Fibroblast of skin of abdomen (primary cell): ENCODE results near the gene UQCC5.
"Not testable (repeated sequence)": the region's sequence is repeated elsewhere in the genome, so short reads cannot be mapped to it uniquely, and the experiment has no call there.

Source experiments
- DNase-seq: peaks from one replicate; pipeline ENCODE4 v3.0.0-alpha.2; 2013

Gene UQCC5

GRCh38 chr3:52523386-52524257, 12.8 kb upstream of the UQCC5 start:
- no peak for DNase-seq

DNA sequence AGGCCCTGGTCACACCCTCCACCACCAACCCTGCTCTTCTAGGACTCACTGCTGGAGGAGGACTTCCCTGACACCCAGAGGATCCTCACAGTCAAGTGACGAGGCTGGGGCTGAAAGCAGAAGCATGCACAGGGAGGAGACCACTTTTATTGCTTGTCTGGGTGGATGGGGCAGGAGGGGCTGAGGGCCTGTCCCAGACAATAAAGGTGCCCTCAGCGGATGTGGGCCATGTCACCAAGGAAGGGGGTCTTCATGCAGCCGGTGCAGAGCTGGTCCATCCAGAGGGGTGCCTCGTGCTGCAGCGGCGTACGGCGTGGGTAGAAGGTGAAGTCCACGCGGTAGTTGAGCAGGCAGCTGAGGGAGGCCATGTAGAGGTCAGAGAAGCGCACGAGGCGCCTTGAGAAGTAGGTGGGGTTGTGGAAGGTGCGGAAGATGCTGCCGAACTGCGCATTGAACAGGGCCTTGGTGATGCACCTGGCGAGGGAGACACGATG, 12.1 kb upstream of the UQCC5 start:
- DNase-seq: no peak

DNA sequence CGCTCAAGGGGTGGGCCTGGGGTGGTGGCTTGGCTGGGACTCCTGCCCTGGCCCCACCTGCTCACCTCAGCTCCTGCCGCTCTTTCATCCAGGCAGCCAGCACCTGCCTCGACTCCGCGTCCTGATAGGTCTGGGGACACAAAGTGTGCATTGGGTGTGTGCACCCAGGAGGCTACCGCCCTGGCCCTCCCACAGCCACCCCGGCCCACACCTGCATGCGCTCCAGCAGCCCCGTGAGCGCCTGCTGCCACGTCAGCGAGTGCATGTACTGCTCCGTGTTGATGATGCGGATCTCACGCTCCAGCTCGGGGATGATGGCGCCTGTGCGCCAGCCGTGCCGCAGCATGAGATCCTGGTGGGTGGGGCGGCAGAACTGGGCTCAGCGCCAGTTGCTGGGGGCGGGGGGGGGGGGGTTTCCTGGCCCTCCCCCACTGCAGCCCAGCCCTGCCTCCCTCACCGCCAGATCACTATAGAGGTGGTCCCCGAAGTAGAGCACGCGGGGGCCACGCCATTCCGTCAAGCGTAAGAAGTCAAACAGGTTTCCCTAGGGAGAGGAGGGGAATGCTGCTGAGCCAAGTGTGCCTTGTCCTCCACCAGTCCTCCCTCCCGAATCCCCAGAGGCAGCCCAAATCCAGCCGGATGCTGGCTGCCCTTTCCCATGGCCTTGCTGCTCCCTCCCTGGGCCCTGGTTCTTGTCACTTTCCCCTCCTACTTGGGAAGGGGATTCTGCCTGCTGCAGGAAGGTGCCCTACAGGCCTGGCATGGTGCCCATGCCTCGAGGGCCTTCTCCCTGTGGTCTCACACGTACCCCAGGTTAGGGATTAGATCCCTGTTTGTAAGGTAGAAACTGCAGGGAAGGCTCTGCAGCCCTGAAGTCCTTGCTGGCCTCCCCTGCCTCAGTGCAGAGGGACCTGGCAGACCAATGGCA, 11.4 kb upstream of the UQCC5 start:
- no peak for DNase-seq

DNA sequence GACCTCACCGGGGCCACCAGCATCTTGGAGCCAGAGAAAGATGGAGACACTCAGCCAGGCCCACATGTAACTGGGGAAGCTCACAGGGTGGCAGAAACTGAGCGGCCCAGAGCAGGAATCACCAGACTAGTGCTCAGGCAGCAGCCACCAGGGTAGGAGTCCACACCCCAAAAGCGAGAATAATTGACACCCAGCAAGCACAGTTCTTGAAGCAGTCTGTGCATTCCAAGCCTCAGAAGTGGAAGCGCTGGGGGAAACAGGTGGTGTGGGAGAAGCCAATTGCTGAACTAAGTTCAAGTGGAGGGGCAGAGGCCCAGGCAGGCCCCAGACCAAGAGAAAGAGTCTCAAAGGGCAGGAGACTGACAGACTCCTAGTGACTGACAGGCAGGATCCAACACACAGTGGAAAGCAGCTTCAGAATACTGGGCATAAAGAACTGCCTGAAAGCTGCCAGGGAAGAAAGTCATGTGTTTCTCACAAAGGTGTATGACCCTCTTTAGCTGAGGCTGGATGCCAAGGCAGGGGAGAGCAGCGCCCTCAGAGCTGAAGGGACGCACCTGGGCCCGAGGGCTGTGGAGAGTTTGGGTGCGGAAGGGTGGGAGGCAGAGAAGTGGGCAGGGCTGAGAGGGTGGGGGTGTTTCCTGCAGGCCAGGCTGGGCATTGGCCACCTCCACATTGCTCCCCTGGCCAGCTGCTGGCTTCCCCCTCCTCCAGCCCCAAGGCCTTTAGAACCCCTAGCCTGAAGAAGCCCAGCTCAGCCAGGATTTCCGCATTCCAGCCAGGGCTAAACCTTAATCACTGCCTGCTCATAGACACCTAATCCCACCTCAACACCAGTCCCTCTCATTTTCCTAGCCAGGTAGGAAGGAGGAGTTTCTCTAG, 10.5 kb upstream of the UQCC5 start:
- no peak for DNase-seq

DNA sequence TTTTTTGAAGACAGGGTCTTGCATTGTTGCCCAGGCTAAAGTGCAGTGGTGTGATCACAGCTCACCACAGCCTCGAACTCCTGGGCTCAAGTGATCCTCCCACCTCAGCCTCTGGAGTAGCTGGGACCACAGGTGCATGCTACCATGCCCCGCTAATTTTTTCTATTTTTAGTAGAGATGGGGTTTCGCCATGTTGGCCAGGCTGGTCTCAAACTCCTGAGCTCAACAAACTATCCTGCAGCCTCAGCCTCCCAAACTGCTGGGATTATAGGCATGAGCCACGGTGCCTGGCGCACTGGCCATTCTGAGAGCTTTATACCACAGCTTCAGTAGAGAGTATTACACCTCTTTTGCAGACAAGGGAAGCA, 9.8 kb upstream of the UQCC5 start:
- DNase-seq: not testable (repeated sequence)

- no peak for DNase-seq
Observed at GRCh38 chr3:52527039-52527731, 9.2 kb upstream of the UQCC5 start.

GRCh38 chr3:52527732-52528585, 8.4 kb upstream of the UQCC5 start:
- no peak for DNase-seq

DNA sequence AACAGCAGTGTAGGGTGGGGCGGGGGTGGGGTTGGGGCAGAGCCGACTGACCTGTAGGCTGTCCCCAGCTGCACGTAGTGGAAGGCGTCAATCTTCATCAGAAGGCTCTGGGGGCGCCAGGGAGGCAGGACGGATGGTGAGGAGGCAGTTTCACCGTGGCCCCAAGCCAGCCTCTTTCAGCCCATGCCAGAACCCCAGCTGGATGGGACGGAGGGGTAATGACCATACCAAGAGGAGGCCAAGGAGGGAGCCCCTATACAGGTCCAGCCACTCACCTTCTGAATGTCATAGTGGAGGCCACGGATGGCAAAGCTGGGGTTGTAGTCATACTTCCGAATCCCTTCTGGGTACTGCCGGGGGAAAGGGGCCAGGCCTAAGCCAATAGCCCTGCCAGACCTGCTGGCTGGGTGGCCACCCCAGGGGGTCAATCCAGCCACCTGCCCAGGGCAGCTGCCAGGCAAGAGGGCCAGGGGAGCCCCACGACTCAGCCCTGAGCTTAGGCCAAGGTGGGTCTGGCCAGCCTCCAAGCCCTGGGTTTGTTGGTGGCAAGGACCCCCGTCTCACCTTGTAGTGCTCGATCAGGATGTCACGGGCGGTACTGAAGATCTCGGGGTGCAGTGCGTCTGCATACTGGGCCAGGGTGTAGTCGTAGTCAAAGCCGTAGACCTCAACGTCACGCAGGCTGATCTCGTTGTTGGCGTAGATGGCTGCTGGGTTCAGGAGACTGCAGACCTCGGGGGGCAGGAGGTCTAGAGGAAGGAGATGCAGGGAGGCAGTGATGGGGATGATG, 7.6 kb upstream of the UQCC5 start:
- no peak for DNase-seq

GRCh38 chr3:52529376-52530333, 6.8 kb upstream of the UQCC5 start:
- no peak for DNase-seq

- DNase-seq: no peak
Observed at GRCh38 chr3:52530918-52531826, 5.2 kb upstream of the UQCC5 start.

GRCh38 chr3:52531860-52532516, 4.4 kb upstream of the UQCC5 start:
- no peak for DNase-seq

- peak; percentile 60 for DNase-seq
Observed at GRCh38 chr3:52532517-52532837, 3.9 kb upstream of the UQCC5 start.

DNA sequence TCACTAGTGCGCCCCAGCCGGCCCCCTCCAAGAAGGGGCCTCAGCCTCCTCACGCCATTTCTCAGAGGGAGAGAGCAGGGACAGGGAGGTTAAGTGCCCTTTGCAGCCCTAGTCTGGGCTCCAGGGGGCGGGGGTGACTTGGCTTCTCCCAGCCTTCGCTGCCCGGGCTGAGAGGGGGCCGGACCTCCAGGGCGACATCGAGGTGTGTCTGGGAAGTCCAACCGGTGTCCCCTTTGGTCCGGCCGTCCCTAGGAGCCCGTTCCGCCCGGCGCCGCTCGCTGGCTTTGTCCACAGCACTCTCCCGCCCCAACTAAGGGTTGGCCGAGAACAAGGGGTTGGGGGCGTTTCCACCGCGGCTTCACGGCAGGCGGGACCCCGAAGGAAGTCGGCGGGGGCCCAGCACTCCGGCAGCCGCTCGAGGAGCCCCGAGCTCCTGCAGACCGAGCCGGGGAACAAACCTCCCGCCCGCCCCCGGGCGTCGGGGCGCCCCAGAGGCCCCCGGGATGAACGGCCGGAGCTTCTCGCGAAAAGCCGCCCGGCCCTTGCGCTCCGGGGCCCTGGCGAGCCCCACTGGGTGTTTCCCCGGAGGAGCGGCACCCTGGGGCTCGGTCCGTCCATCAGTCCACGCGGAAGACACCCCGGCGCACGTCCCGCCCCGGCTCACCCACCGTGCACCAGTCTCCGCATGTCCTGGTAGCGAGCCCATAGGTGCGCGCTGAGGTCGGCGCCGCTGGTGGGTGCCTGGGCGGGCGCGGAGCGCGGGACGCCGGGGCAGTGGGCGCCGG, 3.4 kb upstream of the UQCC5 start:
- no peak for DNase-seq

DNA sequence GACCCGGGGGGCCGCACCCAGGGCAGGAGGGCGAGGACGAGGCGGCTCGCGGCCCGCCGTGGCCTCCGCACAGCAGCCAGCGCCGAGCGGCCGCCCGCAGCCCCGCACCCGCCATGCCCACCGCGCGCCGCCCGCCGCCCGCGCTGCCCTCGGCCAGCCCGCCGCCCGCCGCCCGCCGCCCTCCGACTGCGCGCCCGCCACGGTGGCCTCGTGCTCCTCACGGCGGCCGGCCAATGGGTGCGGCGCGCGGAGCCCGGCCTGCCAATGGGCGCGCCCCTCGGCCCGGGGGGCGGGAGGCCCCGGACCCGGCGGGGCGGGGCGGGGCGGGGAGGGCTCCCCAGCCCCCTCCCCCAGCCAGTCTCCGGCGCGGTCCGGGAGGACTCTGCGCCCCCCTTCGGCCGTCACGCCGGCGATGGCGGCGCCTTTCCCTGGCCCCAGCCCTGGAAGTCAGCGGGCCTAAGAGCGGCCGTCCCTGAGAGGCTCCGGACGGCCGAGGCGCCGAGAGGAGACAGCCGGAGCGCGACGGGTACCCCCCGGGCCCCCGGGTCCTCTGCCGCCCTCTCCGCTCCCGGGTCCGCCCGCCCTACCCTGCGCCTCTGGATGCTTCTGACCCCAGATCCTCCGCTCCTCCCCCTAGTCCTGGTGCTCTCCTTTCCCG, 2.7 kb upstream of the UQCC5 start, which contains the start of gene NT5DC2:
NT5DC2 (minus strand) TSS at position 235 of the 658 bp plus-strand sequence; CDS start at position 115, 120 bp downstream.
- peak; percentile 85 for DNase-seq
